DOHH2 (cell line): ENCODE results near the gene CSMD2.

Experiments
- H3F3A ChIP-seq: fragments of 200-600 bp; sonication (generic), shearing (Covaris generic); 2 replicates; pipeline ENCODE4 v1.6.0; 2016; ENCODE audit warnings: antibody characterized with exemption, mild to moderate bottlenecking; ENCODE audit not compliant: control insufficient read depth, insufficient read depth
- H3K27ac ChIP-seq: fragments of 200-600 bp; sonication (generic); 2 replicates; pipeline ENCODE4 v1.5.1; 2014; ENCODE audit warnings: low read depth, mild to moderate bottlenecking, low read length, moderate library complexity
- H3K27me3 ChIP-seq: fragments of 200-600 bp; sonication (generic); 2 replicates; pipeline ENCODE4 v1.6.1; 2014; ENCODE audit warnings: mild to moderate bottlenecking, low read length, mixed read lengths; ENCODE audit not compliant: control insufficient read depth
- H3K36me3 ChIP-seq: fragments of 200-600 bp; sonication (generic); 2 replicates; pipeline ENCODE4 v1.6.1; 2014; ENCODE audit warnings: mild to moderate bottlenecking, low read length, moderate library complexity, mixed read lengths; ENCODE audit not compliant: control insufficient read depth
- H3K4me1 ChIP-seq: fragments of 200-600 bp; sonication (generic); 2 replicates; pipeline ENCODE4 v1.6.1; 2014; ENCODE audit warnings: mild to moderate bottlenecking, low read length, mixed read lengths; ENCODE audit not compliant: control insufficient read depth
- H3K4me2 ChIP-seq: fragments of 200-600 bp; sonication (generic); 2 replicates; pipeline ENCODE4 v1.6.0; 2014; ENCODE audit warnings: mild to moderate bottlenecking, low read length, moderate library complexity
- H3K4me3 ChIP-seq: fragments of 200-600 bp; sonication (generic); 2 replicates; pipeline ENCODE4 v1.5.1; 2014; ENCODE audit warnings: mild to moderate bottlenecking, low read length, mixed read lengths
- H3K79me2 ChIP-seq: fragments of 200-600 bp; sonication (generic); 2 replicates; pipeline ENCODE4 v1.6.1; 2014; ENCODE audit warnings: mild to moderate bottlenecking, low read length, mixed read lengths; ENCODE audit not compliant: control insufficient read depth
- H3K9me2 ChIP-seq: fragments of 200-600 bp; sonication (generic); replicated peaks from 2 replicates; pipeline ENCODE4 v1.6.1; 2014; ENCODE audit warnings: mild to moderate bottlenecking, low read length, mixed read lengths; ENCODE audit not compliant: control insufficient read depth
- H3K9me3 ChIP-seq: fragments of 200-600 bp; sonication (generic); 2 replicates; pipeline ENCODE4 v1.6.1; 2014; ENCODE audit warnings: antibody characterized with exemption, low read length, mixed read lengths; ENCODE audit not compliant: control insufficient read depth, insufficient read depth
- H4K20me1 ChIP-seq: fragments of 200-600 bp; sonication (generic); 2 replicates; pipeline ENCODE4 v1.6.0; 2014; ENCODE audit warnings: low read depth, mild to moderate bottlenecking, antibody characterized with exemption, low read length, moderate library complexity; ENCODE audit not compliant: control insufficient read depth, insufficient read depth
- CTCF ChIP-seq: fragments of 200-600 bp; sonication (generic); IDR thresholded peaks from one replicate; pipeline ENCODE4 v1.5.1; 2014; ENCODE audit warnings: antibody characterized with exemption, mild to moderate bottlenecking, low read depth, low read length; ENCODE audit not compliant: poor library complexity, severe bottlenecking
- EZH2phosphoT487 ChIP-seq: fragments of 200-600 bp; sonication (generic); IDR thresholded peaks from 2 replicates; pipeline ENCODE4 v1.6.1; 2017; ENCODE audit warnings: borderline replicate concordance, mild to moderate bottlenecking, antibody characterized with exemption, low read length, moderate library complexity, mixed read lengths

Gene CSMD2

GRCh38 chr1:34164771-34165391 is at the start of gene CSMD2:
CSMD2 (minus strand) TSS chr1:34165230; CDS start chr1:34165097, 133 bp downstream.
- peaks cover 30% of the 10 kb centered on the region for H3K27me3 ChIP-seq
- H3K4me3 ChIP-seq = no peak within 1 kb of the TSS
- H3K4me1 ChIP-seq = no peaks in the 10 kb centered on the region
- TF ChIP-seq CTCF = no peak
- no peak for TF ChIP-seq EZH2phosphoT487
- H3K36me3 ChIP-seq = no peaks in the 10 kb centered on the region
- no peak within 1 kb of the TSS for H3K27ac ChIP-seq
- H4K20me1 ChIP-seq = no peaks in the 10 kb centered on the region
- no peaks in the 10 kb centered on the region for H3K9me2 ChIP-seq
- no peak within 1 kb of the TSS for H3K4me2 ChIP-seq
- no peaks in the 10 kb centered on the region for H3K79me2 ChIP-seq
- no peaks in the 10 kb centered on the region for H3F3A ChIP-seq
- no peaks in the 10 kb centered on the region for H3K9me3 ChIP-seq

GRCh38 chr1:34213956-34214355 is 48.9 kb upstream of the CSMD2 start:
- no peak overlapping the region for H3K4me3 ChIP-seq

GRCh38 chr1:34212673-34213072 is 47.6 kb upstream of the CSMD2 start:
- Histone ChIP-seq H3K9me3 (no peaks in the 10 kb centered on the region), H3K36me3 (no peaks in the 10 kb centered on the region), H3F3A (no peaks in the 10 kb centered on the region), H3K27ac (no peak overlapping the region), H3K4me1 (no peaks in the 10 kb centered on the region), H3K4me2 (no peak overlapping the region), H4K20me1 (no peaks in the 10 kb centered on the region), H3K4me3 (no peak overlapping the region), H3K79me2 (no peaks in the 10 kb centered on the region), H3K9me2 (no peaks in the 10 kb centered on the region), H3K27me3 (no peaks in the 10 kb centered on the region)
- TF ChIP-seq CTCF (no peak), EZH2phosphoT487 (no peak)

More at GRCh38 chr1:34213956-34214355, 48.9 kb upstream of the CSMD2 start:
- no peak overlapping the region for H3K4me2 ChIP-seq
- H3F3A ChIP-seq = no peaks in the 10 kb centered on the region
- no peaks in the 10 kb centered on the region for H3K9me2 ChIP-seq
- H3K4me1 ChIP-seq = no peaks in the 10 kb centered on the region
- H3K36me3 ChIP-seq = no peaks in the 10 kb centered on the region
- H3K9me3 ChIP-seq = no peaks in the 10 kb centered on the region
- H3K79me2 ChIP-seq = no peaks in the 10 kb centered on the region
- TF ChIP-seq CTCF (no peak), EZH2phosphoT487 (no peak)
- no peaks in the 10 kb centered on the region for H4K20me1 ChIP-seq
- H3K27me3 ChIP-seq = no peaks in the 10 kb centered on the region
- no peak overlapping the region for H3K27ac ChIP-seq
